HL-60 (cell line): ENCODE measurements around the gene USP3.

Experiments
- DNase-seq, 2 experiments: peaks; one replicate each; pipeline ENCODE4 v3.0.0-alpha.2; 2010 to 2020; ENCODE audit warnings: low read depth in 1 of 2, low spot score in 1 of 2
- H3K27ac ChIP-seq: fragments of 250-450 bp; sonication (Bioruptor Pico); replicated peaks from 2 replicates; pipeline ENCODE4 v1.5.1; 2020; ENCODE audit warnings: mild to moderate bottlenecking, moderate library complexity
- H3K27me3 ChIP-seq: fragments of 250-450 bp; sonication (Bioruptor Pico); 2 replicates; pipeline ENCODE4 v1.5.1; 2021; ENCODE audit warnings: mild to moderate bottlenecking, moderate library complexity; ENCODE audit not compliant: insufficient read depth, poor library complexity, severe bottlenecking
- H3K4me3 ChIP-seq: replicated peaks from 2 replicates; pipeline ENCODE4 v1.5.1; 2011; ENCODE audit warnings: mild to moderate bottlenecking, control low read depth, low read length; ENCODE audit not compliant: insufficient read depth
- GABPA ChIP-seq: IDR thresholded peaks from 2 replicates; pipeline ENCODE4 v1.6.1; 2012; ENCODE audit warnings: low read depth
- POLR2AphosphoS5 ChIP-seq: IDR thresholded peaks from 2 replicates; pipeline ENCODE4 v1.6.1; 2012; ENCODE audit warnings: low read depth
- SPI1 ChIP-seq: IDR thresholded peaks from 2 replicates; pipeline ENCODE4 v1.6.1; 2012; ENCODE audit warnings: low read depth, mild to moderate bottlenecking, borderline replicate concordance
- TF ChIP-seq, protein P1 (sequence below): IDR thresholded peaks from one replicate; pipeline ENCODE4 v1.5.1; 2011; ENCODE audit warnings: low read length, control low read depth, inconsistent platforms; ENCODE audit not compliant: insufficient read depth
- TF ChIP-seq, protein P2 (sequence below): IDR thresholded peaks from 2 replicates; pipeline ENCODE4 v1.6.1; 2012; ENCODE audit warnings: low read depth; ENCODE audit not compliant: insufficient replicate concordance

The USP3 gene

DNA sequence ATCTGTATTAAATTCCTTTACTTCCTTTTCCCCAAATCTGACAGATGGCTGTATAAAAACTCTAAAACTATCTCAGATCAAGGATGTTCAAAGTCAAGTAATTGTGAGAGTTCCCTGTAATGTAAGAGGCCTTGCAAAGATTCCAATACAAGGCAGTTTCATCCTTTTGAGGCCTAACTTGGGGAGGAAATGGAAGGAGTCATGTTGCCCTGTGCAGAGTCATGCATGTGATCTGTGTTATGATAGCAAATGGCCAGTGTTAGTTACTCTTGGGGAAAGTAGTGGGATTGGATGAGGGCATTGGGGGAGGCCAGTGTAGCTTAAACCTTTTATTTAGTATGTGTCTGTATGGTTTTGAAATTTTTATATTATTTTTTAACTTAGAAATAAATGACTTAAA is 69.1 kb downstream of the USP3 start:
- Histone ChIP-seq H3K27ac (no peak overlapping the region), H3K27me3 (no peaks in the 10 kb centered on the region), H3K4me3 (no peak overlapping the region)
- DNase-seq = no peak
- TF ChIP-seq POLR2AphosphoS5 (no peak), GABPA (no peak), SPI1 (no peak)
- TF ChIP-seq, protein P1, sequence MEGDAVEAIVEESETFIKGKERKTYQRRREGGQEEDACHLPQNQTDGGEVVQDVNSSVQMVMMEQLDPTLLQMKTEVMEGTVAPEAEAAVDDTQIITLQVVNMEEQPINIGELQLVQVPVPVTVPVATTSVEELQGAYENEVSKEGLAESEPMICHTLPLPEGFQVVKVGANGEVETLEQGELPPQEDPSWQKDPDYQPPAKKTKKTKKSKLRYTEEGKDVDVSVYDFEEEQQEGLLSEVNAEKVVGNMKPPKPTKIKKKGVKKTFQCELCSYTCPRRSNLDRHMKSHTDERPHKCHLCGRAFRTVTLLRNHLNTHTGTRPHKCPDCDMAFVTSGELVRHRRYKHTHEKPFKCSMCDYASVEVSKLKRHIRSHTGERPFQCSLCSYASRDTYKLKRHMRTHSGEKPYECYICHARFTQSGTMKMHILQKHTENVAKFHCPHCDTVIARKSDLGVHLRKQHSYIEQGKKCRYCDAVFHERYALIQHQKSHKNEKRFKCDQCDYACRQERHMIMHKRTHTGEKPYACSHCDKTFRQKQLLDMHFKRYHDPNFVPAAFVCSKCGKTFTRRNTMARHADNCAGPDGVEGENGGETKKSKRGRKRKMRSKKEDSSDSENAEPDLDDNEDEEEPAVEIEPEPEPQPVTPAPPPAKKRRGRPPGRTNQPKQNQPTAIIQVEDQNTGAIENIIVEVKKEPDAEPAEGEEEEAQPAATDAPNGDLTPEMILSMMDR = no peak
- TF ChIP-seq, protein P2, sequence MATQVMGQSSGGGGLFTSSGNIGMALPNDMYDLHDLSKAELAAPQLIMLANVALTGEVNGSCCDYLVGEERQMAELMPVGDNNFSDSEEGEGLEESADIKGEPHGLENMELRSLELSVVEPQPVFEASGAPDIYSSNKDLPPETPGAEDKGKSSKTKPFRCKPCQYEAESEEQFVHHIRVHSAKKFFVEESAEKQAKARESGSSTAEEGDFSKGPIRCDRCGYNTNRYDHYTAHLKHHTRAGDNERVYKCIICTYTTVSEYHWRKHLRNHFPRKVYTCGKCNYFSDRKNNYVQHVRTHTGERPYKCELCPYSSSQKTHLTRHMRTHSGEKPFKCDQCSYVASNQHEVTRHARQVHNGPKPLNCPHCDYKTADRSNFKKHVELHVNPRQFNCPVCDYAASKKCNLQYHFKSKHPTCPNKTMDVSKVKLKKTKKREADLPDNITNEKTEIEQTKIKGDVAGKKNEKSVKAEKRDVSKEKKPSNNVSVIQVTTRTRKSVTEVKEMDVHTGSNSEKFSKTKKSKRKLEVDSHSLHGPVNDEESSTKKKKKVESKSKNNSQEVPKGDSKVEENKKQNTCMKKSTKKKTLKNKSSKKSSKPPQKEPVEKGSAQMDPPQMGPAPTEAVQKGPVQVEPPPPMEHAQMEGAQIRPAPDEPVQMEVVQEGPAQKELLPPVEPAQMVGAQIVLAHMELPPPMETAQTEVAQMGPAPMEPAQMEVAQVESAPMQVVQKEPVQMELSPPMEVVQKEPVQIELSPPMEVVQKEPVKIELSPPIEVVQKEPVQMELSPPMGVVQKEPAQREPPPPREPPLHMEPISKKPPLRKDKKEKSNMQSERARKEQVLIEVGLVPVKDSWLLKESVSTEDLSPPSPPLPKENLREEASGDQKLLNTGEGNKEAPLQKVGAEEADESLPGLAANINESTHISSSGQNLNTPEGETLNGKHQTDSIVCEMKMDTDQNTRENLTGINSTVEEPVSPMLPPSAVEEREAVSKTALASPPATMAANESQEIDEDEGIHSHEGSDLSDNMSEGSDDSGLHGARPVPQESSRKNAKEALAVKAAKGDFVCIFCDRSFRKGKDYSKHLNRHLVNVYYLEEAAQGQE = no peak

DNA sequence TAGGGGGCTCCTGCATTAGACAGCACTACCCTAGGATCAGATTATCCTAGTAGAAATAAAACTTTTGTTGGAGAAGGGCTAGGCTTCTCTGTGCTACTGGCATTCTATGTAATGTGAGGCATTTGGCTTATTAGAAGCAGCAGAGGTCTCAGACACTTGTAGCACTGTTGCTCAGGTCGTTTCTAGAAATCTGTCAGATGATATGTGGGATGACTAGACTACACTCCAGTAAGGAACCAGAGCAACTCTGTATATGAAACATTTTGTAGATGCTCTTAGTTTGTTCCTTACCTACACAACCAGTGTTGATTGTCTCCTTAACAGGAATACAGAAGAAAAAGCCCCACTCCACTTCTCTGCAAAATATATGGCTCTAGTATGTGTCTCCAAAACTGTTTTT is 70.9 kb downstream of the USP3 start:
- Histone ChIP-seq H3K27ac (no peak overlapping the region), H3K4me3 (no peak overlapping the region), H3K27me3 (no peaks in the 10 kb centered on the region)
- DNase-seq = no peak
- TF ChIP-seq, protein P2 = no peak
- TF ChIP-seq POLR2AphosphoS5 = no peak

DNA sequence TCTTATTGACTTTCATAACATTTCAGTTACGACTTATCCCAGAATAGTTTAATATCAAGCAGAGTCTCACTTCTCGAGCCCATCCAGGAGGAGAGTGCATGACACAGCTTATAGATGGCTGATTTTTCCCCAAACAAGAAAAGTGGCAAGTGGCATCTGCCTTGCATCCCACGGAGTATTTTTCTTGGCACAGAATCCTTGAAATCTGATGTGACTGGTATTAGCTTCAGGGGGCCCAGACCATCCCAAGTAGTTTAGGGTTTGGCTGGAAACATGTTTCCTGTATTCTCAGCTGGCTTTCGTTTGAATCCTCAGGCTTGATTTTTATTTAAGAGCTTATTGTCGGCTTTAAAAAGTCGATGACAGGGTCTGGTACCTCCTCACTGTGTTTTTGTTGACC is 72.0 kb downstream of the USP3 start:
- TF ChIP-seq POLR2AphosphoS5 (no peak), GABPA (no peak), SPI1 (no peak)
- TF ChIP-seq, protein P1 = no peak
- TF ChIP-seq, protein P2 = no peak
- no peaks in the 10 kb centered on the region for H3K27me3 ChIP-seq
- no peak for DNase-seq
- no peak overlapping the region for H3K4me3 ChIP-seq
- H3K27ac ChIP-seq = no peak overlapping the region

DNA sequence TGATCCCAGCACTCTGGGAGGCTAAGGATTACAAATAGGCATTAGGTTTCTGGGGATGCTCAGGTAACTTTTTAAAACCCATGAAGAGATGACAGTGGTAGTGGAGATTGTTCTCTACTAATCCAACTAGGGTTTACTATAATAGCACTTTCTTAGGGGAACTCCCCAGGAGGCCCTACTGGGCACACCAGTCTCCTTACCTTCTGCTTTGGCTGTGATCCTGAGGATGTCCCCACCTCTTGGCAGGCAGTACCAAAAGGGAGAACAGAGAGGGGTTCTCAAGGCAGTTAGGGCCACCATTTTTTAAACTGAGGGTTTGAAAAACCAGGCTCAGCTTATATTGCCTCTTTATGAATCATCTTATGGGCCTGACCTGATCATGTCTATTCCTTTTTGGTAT is 77.8 kb downstream of the USP3 start:
- Histone ChIP-seq H3K27me3 (no peaks in the 10 kb centered on the region), H3K4me3 (no peak overlapping the region), H3K27ac (no peak overlapping the region)
- TF ChIP-seq GABPA (no peak), POLR2AphosphoS5 (no peak), SPI1 (no peak)
- TF ChIP-seq, protein P1 = no peak
- TF ChIP-seq, protein P2 = no peak
- DNase-seq = no peak
